GM23338 (cell line): ENCODE results near the gene CELF2. TPM values are rescaled to one million over a fixed set of nuclear protein-coding genes. Genes with fewer than 3 reads are reported as not detected.
"Not testable (repeated sequence)": the region's sequence is repeated elsewhere in the genome, so short reads cannot be mapped to it uniquely, and the experiment has no call there.

Experiments used
- ATAC-seq: fragments of 200-7000 bp; cut with Tn5 transposase; 3 replicates; pipeline ENCODE4 v1.9.1; 2020
- DNase-seq: peaks from one replicate; pipeline ENCODE4 v3.0.0-alpha.2; 2015; ENCODE audit warnings: low spot score
- H2AFZ ChIP-seq: fragments of 200-600 bp; sonication (generic); 2 replicates; pipeline ENCODE4 v1.8.0; 2016; ENCODE audit warnings: antibody characterized with exemption, mild to moderate bottlenecking, moderate library complexity
- H3F3A ChIP-seq: fragments of 200-600 bp; sonication (generic); replicated peaks from 2 replicates; pipeline ENCODE4 v1.8.0; 2017; ENCODE audit warnings: antibody characterized with exemption, mixed run types, low read depth
- H3K27ac ChIP-seq: fragments of 200-600 bp; sonication (generic); 2 replicates; pipeline ENCODE4 v1.6.1; 2016; ENCODE audit warnings: low read depth
- H3K27me3 ChIP-seq: fragments of 200-600 bp; sonication (generic); 2 replicates; pipeline ENCODE4 v1.8.0; 2016; ENCODE audit warnings: mild to moderate bottlenecking, mixed run types, moderate library complexity; ENCODE audit not compliant: insufficient read depth
- H3K36me3 ChIP-seq: fragments of 200-600 bp; sonication (generic); 2 replicates; pipeline ENCODE4 v1.8.0; 2016; ENCODE audit warnings: mild to moderate bottlenecking; ENCODE audit not compliant: insufficient read depth
- H3K4me1 ChIP-seq: fragments of 200-600 bp; sonication (generic); 2 replicates; pipeline ENCODE4 v1.8.0; 2016; ENCODE audit warnings: mild to moderate bottlenecking, moderate library complexity; ENCODE audit not compliant: insufficient read depth
- H3K4me2 ChIP-seq: fragments of 200-600 bp; sonication (generic); 2 replicates; pipeline ENCODE4 v1.7.1; 2017; ENCODE audit warnings: mixed run types
- H3K4me3 ChIP-seq: fragments of 200-600 bp; sonication (generic); 2 replicates; pipeline ENCODE4 v1.6.1; 2016; ENCODE audit warnings: mixed run types
- H3K79me2 ChIP-seq: fragments of 200-600 bp; sonication (generic); replicated peaks from 2 replicates; pipeline ENCODE4 v1.8.0; 2017; ENCODE audit warnings: mild to moderate bottlenecking; ENCODE audit not compliant: insufficient read depth
- H3K9me2 ChIP-seq: fragments of 200-600 bp; sonication (generic); 2 replicates; pipeline ENCODE4 v1.8.0; 2017; ENCODE audit not compliant: insufficient read depth
- H4K20me1 ChIP-seq: fragments of 200-600 bp; sonication (generic); replicated peaks from 2 replicates; pipeline ENCODE4 v1.8.0; 2017; ENCODE audit warnings: mild to moderate bottlenecking; ENCODE audit not compliant: insufficient read depth
- H3K27ac Mint-ChIP-seq: 2 replicates; pipeline ENCODE4 v1.8.0; 2020; ENCODE audit warnings: inconsistent platforms, mild to moderate bottlenecking, moderate library complexity, mixed read lengths
- H3K27me3 Mint-ChIP-seq: 3 replicates; pipeline ENCODE4 v1.8.0; 2022; ENCODE audit warnings: low read depth, mild to moderate bottlenecking, moderate library complexity, mixed read lengths, inconsistent platforms; ENCODE audit not compliant: insufficient read depth, poor library complexity
- H3K36me3 Mint-ChIP-seq: 3 replicates; pipeline ENCODE4 v1.8.0; 2021; ENCODE audit warnings: low read depth, mild to moderate bottlenecking, inconsistent platforms, moderate library complexity, mixed read lengths
- H3K4me1 Mint-ChIP-seq: 3 replicates; pipeline ENCODE4 v1.8.0; 2020; ENCODE audit warnings: mild to moderate bottlenecking, inconsistent platforms, mixed read lengths
- H3K4me3 Mint-ChIP-seq: 3 replicates; pipeline ENCODE4 v1.8.0; 2021; ENCODE audit warnings: moderate library complexity, mild to moderate bottlenecking, inconsistent platforms, mixed read lengths
- H3K9me3 Mint-ChIP-seq: 3 replicates; pipeline ENCODE4 v1.8.0; 2020; ENCODE audit warnings: moderate library complexity, mild to moderate bottlenecking, inconsistent platforms, mixed read lengths
- CREB1 ChIP-seq: fragments of 250-450 bp; sonication (Bioruptor Pico); IDR thresholded peaks from 2 replicates; pipeline ENCODE4 v1.5.0; 2020; ENCODE audit warnings: low read depth, mild to moderate bottlenecking, moderate library complexity
- POLR2AphosphoS5 ChIP-seq: IDR thresholded peaks from 2 replicates; pipeline ENCODE4 v1.6.1; 2016; ENCODE audit warnings: antibody characterized with exemption, low read depth
- REST ChIP-seq: IDR thresholded peaks from one replicate; pipeline ENCODE4 v1.6.1; 2018; ENCODE audit warnings: antibody characterized with exemption; ENCODE audit not compliant: unreplicated experiment
- STAT1 ChIP-seq: IDR thresholded peaks from one replicate; pipeline ENCODE4 v1.6.1; 2016; ENCODE audit warnings: antibody characterized with exemption; ENCODE audit not compliant: unreplicated experiment
- ZNF462 ChIP-seq: fragments of 250-450 bp; sonication (Bioruptor Pico); IDR thresholded peaks from 2 replicates; pipeline ENCODE4 v1.5.0; 2020; ENCODE audit warnings: mild to moderate bottlenecking, moderate library complexity
- polyA plus RNA-seq: library from polyadenylated mRNA; unstranded; fragments of >200 nt; fragmentation: Nextera tagmentation; extraction: Ambion mirVana; gene quantifications from 2 replicates; pipeline ENCODE4 v1.2.1, GENCODE V29; 2016
- total RNA-seq: library from RNA; depleted of rRNA; stranded (reverse); fragments of >200 nt; shearing (Covaris generic); gene quantifications from 2 replicates; pipeline ENCODE4 v1.2.3, GENCODE V29; 2014

Gene CELF2
- total and polyA plus RNA-seq, 2 experiments from 2014 or later: 18.1 to 22.5 TPM

- TF ChIP-seq ZNF462 (CRISPR knock-in tag): no peak
- TF ChIP-seq STAT1: no peak
- TF ChIP-seq POLR2AphosphoS5: no peak
- no peak for TF ChIP-seq REST
- no peak for TF ChIP-seq CREB1 (CRISPR knock-in tag)
These were observed 103.0 kb downstream of the CELF2 start (continued) for GRCh38 chr10:11120711-11121110.

GRCh38 chr10:11123892-11124291, 106.2 kb downstream of the CELF2 start:
- not testable (repeated sequence) for H3K4me1 ChIP-seq, DNase-seq, H3K36me3 Mint-ChIP-seq, H3K4me3 ChIP-seq, H3K27me3 ChIP-seq, H3K27ac ChIP-seq, H3K36me3 ChIP-seq, H2AFZ ChIP-seq, H3K27ac Mint-ChIP-seq, H4K20me1 ChIP-seq, ATAC-seq, H3F3A ChIP-seq, H3K4me2 ChIP-seq, H3K4me3 Mint-ChIP-seq, H3K9me2 ChIP-seq, H3K27me3 Mint-ChIP-seq, H3K9me3 Mint-ChIP-seq
- H3K4me1 Mint-ChIP-seq: peaks cover 16% of the 10 kb centered on the region
- peaks cover 17% of the 10 kb centered on the region; the same call in 1 of the 2 replicates for H3K79me2 ChIP-seq
